ENCODE data around the gene PDE8B. TPM values are rescaled to one million over a fixed set of nuclear protein-coding genes. Genes with fewer than 3 reads are reported as not detected.

The PDE8B gene
- total and polyA plus RNA-seq, 2 donors from 2014 or later = 3.7 to 4.5 TPM

DNA sequence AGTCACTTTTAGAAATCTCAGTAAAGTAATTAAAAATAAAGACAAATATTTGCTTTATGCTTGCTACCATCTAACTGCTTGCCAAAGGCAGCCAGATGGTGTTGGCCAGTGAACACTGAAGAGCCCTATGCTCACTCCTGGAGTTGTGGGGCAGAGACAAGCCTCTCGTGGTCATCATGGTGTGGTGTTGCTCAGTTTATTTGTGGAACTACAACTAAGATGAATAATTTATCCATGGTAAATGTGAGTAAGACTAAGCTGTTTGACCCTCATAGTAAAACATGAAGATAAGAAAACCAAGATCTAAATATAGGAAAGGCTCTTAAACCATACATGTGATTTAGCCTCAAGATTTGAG lies 100.7 kb downstream of the PDE8B start:
- Histone ChIP-seq H3K4me3 (ENCODE audit: low read length in 3 of 3) (no peak overlapping the region), H3K9ac (ENCODE audit: low read length in 3 of 3) (no peak overlapping the region), H3K36me3 (ENCODE audit: control insufficient read depth in 2 of 3, insufficient read depth in 3 of 3, low read length in 3 of 3) (no peaks in the 10 kb centered on the region), H3K27ac (ENCODE audit: low read depth in 2 of 2, low read length in 2 of 2) (no peak overlapping the region), H3K9me3 (ENCODE audit: control insufficient read depth in 2 of 3, insufficient read depth in 1 of 3, low read length in 3 of 3) (no peaks in the 10 kb centered on the region), H3K4me1 (ENCODE audit: control insufficient read depth in 2 of 3, insufficient read depth in 2 of 3, low read depth in 1 of 3, low read length in 3 of 3) (peaks cover 0 to 3% (median 0%) of the 10 kb centered on the region in 3 donors), H3K27me3 (ENCODE audit: control insufficient read depth, insufficient read depth, low read length) (no peaks in the 10 kb centered on the region)
- no peak for DNase-seq
- intact Hi-C loops (cut with DNase I) = no loop called here
- TF ChIP-seq CTCF (IDR thresholded peaks at IDR 0.05; ENCODE audit: borderline replicate concordance, extremely low read depth, insufficient read depth) = no peak
- no peak for FAIRE-seq

- FAIRE-seq (no peak), DNase-seq (no peak)
- TF ChIP-seq CTCF (IDR thresholded peaks at IDR 0.05; ENCODE audit: borderline replicate concordance, extremely low read depth, insufficient read depth) = no peak
- H3K36me3 ChIP-seq (ENCODE audit: control insufficient read depth in 2 of 3, insufficient read depth in 3 of 3, low read length in 3 of 3) = no peaks in the 10 kb centered on the region
- H3K4me3 ChIP-seq (ENCODE audit: low read length in 3 of 3) = no peak overlapping the region
- H3K27me3 ChIP-seq (ENCODE audit: control insufficient read depth, insufficient read depth, low read length) = no peaks in the 10 kb centered on the region
- intact Hi-C loops (cut with DNase I) = no loop called here
- H3K27ac ChIP-seq (ENCODE audit: low read depth in 2 of 2, low read length in 2 of 2) = no peak overlapping the region
- H3K9ac ChIP-seq (ENCODE audit: low read length in 3 of 3) = no peak overlapping the region
- no peaks in the 10 kb centered on the region for H3K9me3 ChIP-seq (ENCODE audit: control insufficient read depth in 2 of 3, insufficient read depth in 1 of 3, low read length in 3 of 3)
- peaks cover 0 to 3% (median 0%) of the 10 kb centered on the region in 3 donors for H3K4me1 ChIP-seq (ENCODE audit: control insufficient read depth in 2 of 3, insufficient read depth in 2 of 3, low read depth in 1 of 3, low read length in 3 of 3)
Observed at GRCh38 chr5:77312413-77312812, 101.9 kb downstream of the PDE8B start.

DNA sequence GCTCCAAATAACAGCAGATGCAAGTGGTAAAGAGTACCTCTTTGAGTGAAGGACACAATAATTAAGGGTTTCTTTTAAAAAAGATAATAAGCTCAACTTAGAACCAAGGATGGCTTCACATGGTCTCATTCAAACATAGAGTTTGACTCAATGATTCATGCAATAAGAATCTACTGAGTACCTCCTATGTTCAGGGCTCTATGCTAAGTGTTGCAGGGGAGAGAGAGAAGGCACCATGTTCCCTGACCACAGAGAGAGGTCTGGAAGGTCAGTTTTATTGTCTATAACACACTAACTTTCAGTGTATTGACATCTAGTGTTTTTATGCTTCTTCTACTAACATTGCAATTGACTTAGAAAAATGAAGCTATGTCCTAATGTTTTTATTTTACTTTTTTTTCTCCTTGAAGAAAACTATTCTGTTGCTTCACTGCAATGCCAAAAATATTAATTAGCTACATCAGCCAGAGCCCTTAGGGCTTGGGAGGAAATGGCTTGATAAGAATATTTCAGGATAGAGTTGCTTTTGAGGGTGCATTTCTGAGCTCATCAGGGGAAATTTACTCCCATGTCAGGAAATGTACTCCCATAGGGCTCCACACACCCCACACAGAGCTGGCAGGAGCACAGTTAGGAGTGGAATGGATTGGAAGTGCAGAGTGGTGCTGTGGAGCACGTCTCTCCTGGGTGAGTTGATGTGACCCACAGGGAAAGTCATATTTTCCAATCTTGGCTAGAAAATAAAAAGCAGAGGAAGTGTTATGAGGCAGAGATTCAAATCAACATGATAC lies 106.6 kb downstream of the PDE8B start:
- no peak overlapping the region for H3K27ac ChIP-seq (ENCODE audit: low read depth in 2 of 2, low read length in 2 of 2)
- FAIRE-seq (no peak), DNase-seq (no peak)
- TF ChIP-seq CTCF (IDR thresholded peaks at IDR 0.05; ENCODE audit: borderline replicate concordance, extremely low read depth, insufficient read depth) = no peak
- H3K4me3 ChIP-seq (ENCODE audit: low read length in 3 of 3) = no peak overlapping the region
- no peak overlapping the region for H3K9ac ChIP-seq (ENCODE audit: low read length in 3 of 3)
- no peaks in the 10 kb centered on the region for H3K9me3 ChIP-seq (ENCODE audit: control insufficient read depth in 2 of 3, insufficient read depth in 1 of 3, low read length in 3 of 3)
- peaks cover 0 to 2% (median 0%) of the 10 kb centered on the region in 3 donors for H3K4me1 ChIP-seq (ENCODE audit: control insufficient read depth in 2 of 3, insufficient read depth in 2 of 3, low read depth in 1 of 3, low read length in 3 of 3)
- H3K27me3 ChIP-seq (ENCODE audit: control insufficient read depth, insufficient read depth, low read length) = no peaks in the 10 kb centered on the region
- H3K36me3 ChIP-seq (ENCODE audit: control insufficient read depth in 2 of 3, insufficient read depth in 3 of 3, low read length in 3 of 3) = no peaks in the 10 kb centered on the region
- intact Hi-C loops (cut with DNase I) = no loop called here

Data from kidney (tissue), 14 donors.